Anterior cingulate cortex (tissue), 58 donors: ENCODE measurements around the gene AP5Z1.
A peak's percentile ranks its signal among the peaks of the same experiment; 100 is the strongest.
"Not testable (repeated sequence)": the region's sequence is repeated elsewhere in the genome, so short reads cannot be mapped to it uniquely, and the experiment has no call there.

Source experiments
- DNase-seq, 58 donors: peaks; one replicate each; lab custom pipeline; 2025; lab: John Stamatoyannopoulos, UW

AP5Z1 gene

DNA sequence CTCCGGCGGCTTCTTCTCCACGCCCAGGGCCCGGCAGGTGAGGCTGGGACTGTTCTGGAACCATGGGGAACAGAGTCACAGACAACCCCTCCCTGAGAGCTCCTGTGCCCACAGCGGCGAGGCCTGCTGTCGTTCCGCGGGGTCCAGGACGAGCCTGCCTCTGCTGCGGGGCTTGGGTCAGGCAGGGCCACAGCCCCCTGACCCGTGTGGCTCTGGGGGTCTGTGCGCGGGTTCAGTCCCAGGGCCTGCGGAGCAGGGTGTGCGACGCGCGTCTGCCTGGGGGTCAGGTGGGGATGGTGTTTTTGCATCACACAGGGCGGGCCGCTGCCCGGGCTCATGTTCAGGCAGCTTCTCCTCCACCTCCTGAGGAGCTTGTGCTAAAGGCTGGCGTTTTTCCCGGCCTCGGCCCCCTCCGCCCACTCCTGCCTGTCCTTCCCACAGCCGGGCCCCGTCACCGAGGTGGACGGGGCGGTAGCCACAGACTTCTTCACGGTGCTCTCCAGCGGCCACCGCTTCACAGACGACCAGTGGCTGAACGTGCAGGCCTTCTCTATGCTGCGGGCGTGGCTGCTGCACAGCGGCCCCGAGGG is 8.4 kb downstream of the AP5Z1 start:
- peak in 2 of 58 donors; percentile 18 to 29 for DNase-seq

DNA sequence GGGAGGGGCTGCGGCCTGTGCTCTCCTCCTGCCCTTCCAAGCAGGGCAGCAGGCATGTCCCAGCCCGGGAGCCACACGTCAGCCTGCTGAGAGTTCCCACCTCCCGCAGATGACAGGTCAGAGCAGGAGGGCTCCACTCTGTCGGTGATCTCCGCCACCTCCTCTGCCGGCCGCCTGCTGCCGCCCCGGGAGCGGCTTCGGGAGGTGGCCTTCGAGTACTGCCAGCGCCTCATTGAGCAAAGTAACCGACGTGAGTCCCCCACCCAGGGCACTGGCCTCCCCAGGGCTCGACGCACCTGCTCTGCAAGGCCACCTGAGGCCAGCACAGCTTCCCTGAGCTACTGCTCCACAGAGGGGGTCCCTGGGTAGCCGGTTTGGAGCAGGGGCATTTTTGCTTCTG is 9.4 kb downstream of the AP5Z1 start:
- no peak for DNase-seq

DNA sequence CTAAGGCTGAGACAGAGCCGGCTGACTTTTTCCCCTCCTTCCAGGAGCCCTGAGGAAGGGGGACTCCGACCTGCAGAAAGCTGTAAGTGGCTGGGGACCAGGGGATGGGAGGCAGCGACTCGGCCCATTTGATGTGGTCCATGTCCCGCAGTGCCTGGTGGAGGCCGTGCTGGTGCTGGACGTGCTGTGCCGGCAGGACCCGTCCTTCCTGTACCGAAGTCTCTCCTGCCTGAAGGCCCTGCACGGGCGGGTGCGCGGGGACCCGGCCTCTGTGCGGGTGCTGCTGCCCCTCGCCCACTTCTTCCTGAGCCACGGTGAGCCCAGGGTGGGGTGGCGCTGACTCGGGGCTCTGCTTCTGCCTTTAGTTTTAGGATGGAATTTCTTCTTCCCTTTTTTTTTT is 9.9 kb downstream of the AP5Z1 start:
- DNase-seq = no peak

DNA sequence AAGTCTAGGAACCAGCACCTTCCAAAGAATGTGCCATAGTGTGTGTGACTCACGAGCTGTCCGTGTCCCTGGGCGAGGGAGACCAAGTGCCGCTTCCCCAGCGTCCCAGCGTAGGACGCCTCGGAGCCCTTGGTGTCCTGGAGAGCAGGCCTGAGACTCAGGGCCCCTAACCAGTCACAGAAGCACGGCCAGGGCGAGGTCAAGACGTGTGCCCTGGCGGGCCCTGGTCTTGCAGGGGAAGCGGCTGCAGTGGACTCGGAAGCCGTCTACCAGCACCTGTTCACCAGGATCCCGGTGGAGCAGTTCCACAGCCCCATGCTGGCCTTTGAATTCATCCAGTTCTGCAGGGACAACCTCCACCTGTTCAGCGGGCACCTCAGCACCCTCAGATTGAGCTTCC is 10.6 kb downstream of the AP5Z1 start:
- no peak for DNase-seq

DNA sequence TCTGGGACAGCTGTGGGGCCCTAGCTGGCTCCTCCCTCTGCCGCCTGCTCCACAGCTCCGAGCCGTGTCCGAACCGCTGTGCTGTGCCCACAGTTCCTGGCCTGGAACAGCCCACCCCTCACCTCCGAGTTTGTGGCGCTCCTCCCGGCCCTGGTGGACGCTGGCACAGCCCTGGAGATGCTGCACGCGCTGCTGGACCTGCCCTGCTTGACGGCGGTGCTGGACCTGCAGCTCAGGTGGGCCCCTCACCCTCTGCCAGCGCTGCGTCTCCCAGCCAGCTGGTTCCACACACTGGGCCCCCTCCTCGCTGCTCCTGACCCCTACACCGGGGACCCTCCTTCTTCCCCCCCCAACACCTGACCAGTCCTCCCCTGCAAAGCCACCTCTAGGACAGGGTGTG is 12.1 kb downstream of the AP5Z1 start:
- DNase-seq = no peak

DNA sequence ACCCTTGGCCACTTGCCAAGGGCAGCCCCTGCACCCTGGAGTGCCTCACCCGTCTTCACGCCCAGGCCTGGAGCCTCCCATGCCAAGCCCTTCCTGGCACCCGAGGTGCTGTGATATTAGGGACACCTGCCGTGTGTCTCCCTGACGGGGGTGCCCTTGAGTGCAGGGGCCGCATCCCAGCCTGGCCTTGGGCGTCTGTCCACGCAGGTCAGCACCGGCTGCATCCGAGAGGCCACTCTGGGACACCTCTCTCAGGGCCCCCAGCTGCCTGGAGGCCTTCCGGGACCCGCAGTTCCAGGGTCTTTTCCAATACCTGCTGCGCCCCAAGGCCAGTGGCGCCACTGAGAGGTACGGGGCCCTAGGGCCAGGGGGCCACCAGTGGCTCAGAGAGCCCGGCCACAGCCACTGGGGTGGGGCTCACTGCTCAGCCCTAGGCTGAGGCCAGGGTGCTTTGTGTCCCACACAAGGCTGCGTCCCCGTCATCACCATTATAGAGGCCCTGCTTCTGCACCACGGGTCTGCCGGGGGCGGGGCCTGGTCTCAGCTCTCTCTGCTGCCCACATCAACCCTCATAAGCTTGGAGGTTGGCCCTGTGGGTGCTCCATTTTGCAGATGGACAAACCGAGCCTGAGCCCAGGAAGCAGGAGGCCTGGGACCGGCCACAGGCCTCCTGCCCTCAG is 12.7 kb downstream of the AP5Z1 start:
- DNase-seq = no peak

DNA sequence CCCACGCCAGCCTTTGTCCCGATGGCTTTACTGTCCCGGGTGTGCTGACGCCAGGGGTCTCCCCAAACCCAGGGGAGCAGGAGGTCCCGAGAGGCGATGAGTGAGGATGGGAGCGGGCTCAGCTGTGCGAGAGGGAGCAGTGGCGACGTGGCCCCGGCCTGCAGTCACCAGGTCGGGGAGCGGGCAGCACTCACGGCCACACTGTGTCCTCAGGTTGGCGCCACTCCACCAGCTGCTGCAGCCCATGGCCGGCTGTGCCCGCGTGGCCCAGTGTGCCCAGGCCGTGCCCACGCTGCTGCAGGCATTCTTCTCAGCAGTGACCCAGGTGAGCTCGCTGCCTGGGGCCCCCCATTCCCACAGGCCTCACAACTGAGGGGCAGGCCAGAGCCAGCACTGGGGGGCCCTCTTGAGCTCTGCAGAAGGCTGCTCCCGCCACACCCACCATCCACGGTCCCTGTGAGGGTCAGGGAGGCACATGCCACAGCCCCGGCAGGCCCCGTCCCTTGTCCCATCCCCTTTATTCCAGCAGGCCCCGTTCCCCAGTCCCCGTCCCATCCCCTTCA is 13.3 kb downstream of the AP5Z1 start:
- DNase-seq = no peak

DNA sequence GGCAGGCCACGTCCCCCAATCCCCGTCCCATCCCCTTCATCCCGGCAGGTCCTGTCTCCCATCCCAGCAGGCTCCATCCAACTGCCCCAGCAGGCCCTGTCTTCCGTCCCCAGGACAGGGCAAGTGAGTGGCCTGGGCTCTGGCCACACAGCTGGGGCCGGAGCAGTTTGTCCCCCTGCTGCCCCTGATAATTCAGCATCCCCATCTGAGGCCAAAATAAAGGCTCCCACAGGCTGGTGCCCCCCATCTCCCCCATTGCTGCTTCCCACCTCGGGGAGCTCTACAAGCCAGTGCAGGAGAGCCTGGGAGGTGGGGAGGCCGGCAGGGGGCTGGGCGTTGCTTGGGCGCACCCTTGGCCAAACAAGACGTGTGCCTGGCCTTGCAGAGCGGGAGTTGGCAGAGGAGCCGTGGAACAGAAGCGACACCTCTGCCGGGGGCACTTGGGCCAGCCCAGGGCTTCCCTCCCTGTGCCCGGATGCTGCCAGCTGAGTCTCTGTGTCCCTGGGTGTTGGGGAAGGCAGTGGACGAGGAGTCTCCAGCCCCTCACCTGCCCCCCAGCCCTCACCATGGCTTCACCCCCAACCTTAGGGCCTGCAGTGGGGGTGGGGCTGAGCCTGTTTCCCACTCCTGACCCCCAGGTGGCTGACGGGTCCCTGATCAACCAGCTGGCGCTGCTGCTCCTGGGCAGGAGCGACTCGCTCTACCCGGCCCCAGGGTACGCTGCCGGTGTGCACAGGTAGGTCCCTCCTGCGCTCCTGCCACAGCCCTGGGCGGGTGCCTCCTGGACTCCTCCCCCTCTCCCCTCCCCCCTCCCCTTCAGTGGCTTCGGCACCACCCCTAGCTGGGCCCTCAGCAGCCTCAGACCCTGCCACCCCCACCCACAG is 14.0 kb downstream of the AP5Z1 start:
- no peak for DNase-seq

DNA sequence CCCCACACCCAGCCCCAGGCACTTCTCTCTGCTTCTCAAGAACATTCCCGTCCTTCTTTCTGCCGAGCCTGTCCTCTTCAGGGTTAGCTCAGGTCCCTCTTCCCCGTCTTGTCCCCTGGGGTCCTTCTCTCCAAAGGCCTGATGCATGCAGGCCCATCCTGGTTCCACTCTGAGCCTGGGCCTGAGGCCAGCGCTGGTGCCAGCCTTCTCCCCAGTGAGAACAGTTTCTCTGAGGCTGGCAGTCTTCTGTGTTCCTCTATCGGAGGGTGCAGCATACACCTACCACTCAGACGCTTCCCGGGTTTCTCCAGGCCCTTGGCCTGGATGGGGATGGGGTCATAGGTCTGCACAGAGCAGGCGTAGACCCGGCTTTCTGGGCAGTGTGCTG is 14.6 kb downstream of the AP5Z1 start:
- peak in 1 of 58 donors; percentile 18 for DNase-seq

DNA sequence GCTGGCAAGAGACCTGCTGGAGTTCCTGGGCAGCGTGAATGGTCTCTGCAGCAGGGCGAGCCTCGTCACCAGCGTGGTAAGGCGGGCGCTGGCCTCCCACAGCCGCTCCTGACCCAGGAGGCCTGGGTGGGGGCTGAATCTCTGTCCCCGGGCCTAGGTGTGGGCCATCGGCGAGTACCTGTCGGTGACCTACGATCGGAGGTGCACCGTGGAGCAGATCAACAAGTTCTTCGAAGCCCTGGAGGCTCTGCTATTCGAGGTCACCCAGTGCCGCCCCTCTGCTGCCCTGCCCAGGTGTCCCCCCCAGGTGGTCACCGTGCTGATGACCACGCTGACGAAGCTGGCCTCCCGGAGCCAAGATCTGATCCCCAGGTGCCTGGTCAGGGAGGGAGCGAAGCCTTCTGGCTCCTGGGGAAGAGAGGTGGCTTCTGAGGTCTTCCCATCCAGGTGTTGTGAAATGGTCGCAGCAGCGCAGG is 15.1 kb downstream of the AP5Z1 start:
- DNase-seq = no peak

DNA sequence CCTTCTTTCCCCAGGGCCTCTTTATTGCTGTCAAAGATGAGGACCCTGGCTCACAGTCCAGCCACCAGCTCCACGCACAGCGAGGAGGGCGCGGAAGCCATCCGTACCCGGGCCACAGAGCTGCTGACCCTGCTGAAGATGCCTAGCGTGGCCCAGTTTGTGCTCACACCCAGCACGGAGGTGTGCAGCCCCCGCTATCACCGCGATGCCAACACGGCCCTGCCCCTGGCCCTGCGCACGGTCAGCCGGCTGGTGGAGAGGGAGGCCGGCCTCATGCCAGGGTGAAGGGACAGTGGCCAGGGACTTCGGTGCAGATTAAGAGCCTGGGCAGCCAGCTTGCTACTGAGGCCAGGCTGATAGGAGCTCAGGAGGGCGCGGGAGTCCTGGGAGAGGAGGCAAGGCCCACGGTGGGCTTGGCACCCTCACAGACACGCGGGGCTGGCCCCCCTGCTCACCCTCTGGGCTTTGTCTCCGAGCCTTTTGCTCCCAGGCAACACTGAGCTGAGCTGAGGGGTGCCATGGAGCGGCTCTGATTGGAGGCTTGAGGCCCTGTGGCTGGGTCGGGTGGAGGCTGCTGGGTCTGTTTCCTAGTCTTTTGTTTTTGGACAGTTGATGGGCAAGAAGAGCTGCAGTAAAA is 15.8 kb downstream of the AP5Z1 start:
- DNase-seq = no peak

DNA sequence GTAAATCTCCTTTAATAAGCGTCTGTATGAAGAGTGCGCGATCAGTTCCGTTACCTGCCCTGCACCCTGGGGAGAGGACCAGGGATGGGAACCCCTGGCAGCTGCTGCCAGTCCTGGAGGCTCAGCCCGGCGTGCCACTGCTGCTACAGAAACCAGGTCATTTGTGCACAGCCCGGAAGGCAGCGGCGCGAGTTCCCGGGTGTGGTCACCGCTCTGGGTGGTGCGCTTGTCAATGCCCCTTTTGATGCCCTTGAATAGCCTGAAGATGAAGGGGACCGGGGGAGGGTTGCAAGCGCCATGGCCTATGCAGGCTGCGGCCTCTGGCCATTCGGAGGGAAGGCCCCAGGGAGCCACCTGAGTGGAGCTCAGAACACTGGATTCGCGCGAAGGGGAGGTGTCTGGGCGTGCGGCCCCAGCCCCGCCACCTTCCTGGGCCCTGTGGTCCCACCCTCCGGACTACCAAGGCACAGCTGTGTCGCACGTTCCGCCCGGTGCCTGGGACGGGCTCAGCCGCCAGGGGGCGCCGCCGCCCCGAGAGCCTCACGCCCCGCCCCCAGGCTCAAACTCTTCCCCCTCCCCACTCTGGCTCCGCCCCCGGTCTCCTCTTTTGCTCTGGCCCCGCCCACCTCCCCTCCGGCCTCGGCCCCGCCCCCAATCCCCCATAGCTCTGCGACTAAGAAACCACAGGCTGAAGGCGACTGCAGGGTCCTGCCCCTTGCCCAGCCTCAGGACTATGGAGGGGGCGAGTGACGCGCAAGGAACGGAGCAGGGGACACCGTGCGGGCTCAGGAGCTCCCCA is 16.5 kb downstream of the AP5Z1 start:
- peak in 55 of 58 donors; percentile 15 to 86 (median 66) for DNase-seq

DNA sequence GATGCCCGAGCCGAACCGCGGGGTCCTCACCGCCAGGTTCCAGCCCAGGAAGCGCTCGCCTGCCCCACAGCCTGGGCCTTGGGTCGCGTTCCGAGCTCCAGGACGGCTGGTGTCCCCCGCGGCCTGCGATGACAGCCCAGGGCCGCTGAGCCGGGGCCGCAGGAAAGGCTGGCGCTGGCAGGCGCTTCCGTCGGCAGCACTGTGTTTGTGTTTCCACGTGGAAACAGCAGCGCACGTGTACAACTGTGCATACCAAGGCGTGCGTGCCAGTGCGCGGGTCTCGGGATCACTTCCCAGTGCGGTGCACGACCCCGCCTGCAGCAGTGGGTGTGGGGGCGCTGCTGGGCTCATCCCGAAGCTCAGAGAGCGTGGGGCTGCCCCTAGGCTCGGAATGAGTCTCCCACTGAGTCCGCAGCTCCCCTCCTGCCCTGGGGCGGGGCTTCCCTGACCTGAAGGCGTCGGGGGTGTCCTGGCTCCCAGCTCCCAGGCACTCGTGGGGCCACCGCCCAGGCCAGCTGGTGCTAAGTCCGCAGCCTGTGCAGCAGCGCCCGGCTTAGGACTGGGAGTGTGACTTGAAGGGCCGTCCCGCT is 17.2 kb downstream of the AP5Z1 start:
- peak in 7 of 58 donors; percentile 18 to 54 (median 29) for DNase-seq

DNA sequence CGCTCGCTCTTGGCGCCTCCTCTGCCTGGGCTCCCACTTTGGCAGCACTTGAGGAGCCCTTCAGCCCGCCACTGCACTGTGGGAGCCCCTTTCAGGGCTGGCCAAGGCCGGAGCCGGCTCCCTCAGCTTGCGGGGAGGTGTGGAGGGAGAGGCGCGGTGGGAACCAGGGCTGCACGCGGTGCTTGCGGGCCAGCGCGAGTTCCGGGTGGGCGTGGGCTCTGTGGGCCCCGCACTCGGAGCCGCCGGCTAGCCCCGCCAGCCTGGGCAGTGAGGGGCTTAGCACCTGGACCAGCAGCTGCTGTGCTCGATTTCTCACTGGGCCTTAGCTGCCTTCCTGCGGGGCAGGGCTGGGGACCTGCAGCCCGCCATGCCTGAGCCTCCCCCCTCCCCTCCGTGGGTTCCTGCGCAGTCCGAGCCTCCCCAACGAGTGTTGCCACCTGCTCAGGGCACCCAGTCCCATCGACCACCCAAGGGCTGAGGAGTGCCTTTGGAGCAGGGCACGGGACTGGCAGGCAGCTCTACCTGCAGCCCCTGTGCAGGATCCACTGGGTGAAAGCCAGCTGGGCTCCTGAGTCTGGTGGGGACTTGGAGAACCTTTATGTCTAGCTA is 18.1 kb downstream of the AP5Z1 start:
- DNase-seq = peak in 2 of 58 donors; percentile 27 to 46

DNA sequence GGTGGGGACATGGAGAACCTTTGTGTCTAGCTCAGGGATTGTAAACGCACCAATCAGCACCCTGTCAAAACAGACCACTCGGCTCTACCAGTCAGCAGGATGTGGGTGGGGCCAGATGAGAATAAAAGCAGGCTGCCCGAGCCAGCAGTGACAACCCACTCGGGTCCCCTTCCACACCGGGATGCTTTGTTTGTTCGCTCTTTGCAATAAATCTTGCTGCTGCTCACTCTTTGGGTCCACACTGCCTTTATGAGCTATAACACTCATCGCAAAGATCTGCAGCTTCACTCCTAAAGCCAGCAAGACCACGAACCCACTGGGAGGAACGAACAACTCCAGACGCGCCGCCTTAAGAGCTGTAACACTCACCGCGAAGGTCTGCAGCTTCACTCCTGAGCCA is 18.7 kb downstream of the AP5Z1 start:
- not testable (repeated sequence) for DNase-seq

DNA sequence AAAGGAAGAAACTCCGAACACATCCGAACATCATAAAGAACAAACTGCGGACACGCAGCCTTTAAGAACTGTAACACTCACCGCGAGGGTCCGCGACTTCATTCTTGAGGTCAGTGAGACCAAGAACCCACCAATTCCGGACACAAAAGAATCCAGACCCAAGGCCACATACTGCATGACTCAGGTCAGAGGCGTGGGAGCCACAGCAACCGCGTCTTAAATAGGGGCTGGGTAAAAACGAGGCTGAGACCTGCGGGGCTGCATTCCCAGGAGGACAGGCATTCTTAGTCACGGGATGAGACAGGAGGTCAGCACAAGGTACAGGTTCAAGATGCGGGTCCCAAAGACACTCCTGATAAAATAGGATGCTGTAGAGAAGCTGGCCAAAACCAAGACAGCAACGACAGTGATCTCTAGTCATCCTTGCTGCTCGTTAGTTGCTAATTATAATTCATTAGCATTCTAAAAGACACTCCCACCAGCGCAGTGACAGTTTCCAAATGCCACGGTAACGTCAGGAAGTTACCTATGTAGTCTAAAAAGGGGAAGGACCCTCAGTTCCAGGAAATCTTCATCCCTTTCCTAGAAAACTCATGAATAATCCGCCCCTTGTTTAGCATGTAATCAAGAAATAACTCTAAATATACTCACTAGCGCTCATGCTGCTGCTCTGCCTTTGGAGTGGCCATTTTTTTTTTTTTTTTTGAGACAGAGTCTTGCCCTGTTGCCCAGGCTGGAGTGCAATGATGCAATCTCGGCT is 19.3 kb downstream of the AP5Z1 start:
- DNase-seq = no peak

DNA sequence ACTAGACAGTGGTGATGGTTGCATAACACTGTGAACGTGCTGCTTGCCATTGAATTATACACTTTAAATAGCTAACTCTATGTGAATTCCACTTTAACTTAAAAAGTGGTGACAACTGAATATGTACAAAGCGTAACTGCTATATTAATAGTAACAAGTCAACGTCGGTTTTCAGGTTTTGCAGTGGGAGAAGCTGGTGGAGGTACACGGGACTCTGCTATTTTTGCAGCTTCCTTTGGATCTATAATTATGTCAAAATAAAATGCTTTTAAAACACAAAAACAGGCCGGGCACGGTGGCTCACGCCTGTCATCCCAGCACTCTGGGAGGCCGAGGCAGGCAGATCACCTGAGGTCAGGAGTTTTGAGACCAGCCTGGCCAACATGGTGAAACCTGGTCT is 21.0 kb downstream of the AP5Z1 start:
- DNase-seq = no peak
